Loucy (cell line): ENCODE data around the gene KNDC1.

Experiments used
- EZH2phosphoT487 ChIP-seq: fragments of 200-600 bp; IDR thresholded peaks from 2 replicates; pipeline ENCODE4 v1.6.1; 2018; ENCODE audit warnings: antibody characterized with exemption, mild to moderate bottlenecking, moderate library complexity, borderline replicate concordance
- TF ChIP-seq, protein P1 (sequence below): fragments of 200-600 bp; sonication (generic); conservative IDR thresholded peaks from 2 replicates; pipeline ENCODE4 v1.5.1; 2014; ENCODE audit warnings: mild to moderate bottlenecking, antibody characterized with exemption, low read length

DNA sequence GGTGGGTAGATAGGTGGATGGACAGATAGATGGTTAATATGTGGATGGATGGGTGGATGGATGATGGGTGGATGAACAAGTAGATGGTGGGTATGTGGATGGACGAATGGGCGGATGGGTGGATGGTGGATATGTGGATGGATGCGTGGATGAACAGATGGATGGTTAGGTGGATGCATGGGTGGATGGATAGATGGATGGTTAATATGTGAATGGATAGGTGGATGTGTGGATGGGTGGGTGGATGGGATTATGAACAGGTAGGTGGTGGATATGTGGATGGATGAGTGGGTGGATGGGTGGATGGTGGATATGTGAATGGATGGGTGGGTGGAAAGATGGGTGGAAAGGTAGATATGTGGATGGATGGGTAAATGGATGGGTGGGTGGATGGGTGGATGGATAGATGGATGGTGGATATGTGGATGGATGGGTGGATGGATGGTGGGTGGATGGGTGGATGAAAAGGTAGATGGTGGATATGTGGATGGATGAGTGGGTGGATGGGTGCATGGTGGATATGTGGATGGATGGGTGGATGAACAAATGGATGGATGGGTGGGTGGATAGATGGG lies 14.8 kb downstream of the KNDC1 start:
- TF ChIP-seq, protein P1, sequence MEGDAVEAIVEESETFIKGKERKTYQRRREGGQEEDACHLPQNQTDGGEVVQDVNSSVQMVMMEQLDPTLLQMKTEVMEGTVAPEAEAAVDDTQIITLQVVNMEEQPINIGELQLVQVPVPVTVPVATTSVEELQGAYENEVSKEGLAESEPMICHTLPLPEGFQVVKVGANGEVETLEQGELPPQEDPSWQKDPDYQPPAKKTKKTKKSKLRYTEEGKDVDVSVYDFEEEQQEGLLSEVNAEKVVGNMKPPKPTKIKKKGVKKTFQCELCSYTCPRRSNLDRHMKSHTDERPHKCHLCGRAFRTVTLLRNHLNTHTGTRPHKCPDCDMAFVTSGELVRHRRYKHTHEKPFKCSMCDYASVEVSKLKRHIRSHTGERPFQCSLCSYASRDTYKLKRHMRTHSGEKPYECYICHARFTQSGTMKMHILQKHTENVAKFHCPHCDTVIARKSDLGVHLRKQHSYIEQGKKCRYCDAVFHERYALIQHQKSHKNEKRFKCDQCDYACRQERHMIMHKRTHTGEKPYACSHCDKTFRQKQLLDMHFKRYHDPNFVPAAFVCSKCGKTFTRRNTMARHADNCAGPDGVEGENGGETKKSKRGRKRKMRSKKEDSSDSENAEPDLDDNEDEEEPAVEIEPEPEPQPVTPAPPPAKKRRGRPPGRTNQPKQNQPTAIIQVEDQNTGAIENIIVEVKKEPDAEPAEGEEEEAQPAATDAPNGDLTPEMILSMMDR = no peak
- TF ChIP-seq EZH2phosphoT487 = no peak
